MM.1S (cell line): Measurements from ENCODE around the gene ZNF615.
"Not testable (repeated sequence)": the region's sequence is repeated elsewhere in the genome, so short reads cannot be mapped to it uniquely, and the experiment has no call there.

Experiments used
- CTCF ChIP-seq: fragments of 300-600 bp; sonication (generic); IDR thresholded peaks from 2 replicates; pipeline ENCODE4 v1.5.1; 2016; ENCODE audit warnings: antibody characterized with exemption, low read length, mixed read lengths
- EZH2 ChIP-seq: fragments of 300-600 bp; sonication (generic); optimal IDR thresholded peaks from 2 replicates; pipeline ENCODE3; 2017; ENCODE audit warnings: low read depth, mild to moderate bottlenecking, antibody characterized with exemption, low read length, mixed read lengths
- EZH2phosphoT487 ChIP-seq: fragments of 300-600 bp; sonication (generic); IDR thresholded peaks from 2 replicates; pipeline ENCODE4 v1.6.1; 2018; ENCODE audit warnings: antibody characterized with exemption, low read length

- TF ChIP-seq EZH2, CTCF, EZH2phosphoT487: not testable (repeated sequence)
Observed at GRCh38 chr19:51975787-51976186, 32.2 kb downstream of the ZNF615 start.
